GM23248 (cell line): ENCODE measurements around the gene ZBTB12.

Experiments
- EZH2 ChIP-seq: fragments of 200-600 bp; sonication (generic); IDR thresholded peaks from 2 replicates; pipeline ENCODE4 v1.6.1; 2018; ENCODE audit warnings: antibody characterized with exemption, mild to moderate bottlenecking; ENCODE audit not compliant: insufficient read depth, poor library complexity, severe bottlenecking
- EZH2phosphoT487 ChIP-seq: fragments of 200-600 bp; sonication (generic); IDR thresholded peaks from 2 replicates; pipeline ENCODE4 v1.6.1; 2018; ENCODE audit warnings: antibody characterized with exemption, moderate library complexity, mild to moderate bottlenecking, low read depth; ENCODE audit not compliant: insufficient read depth

- TF ChIP-seq EZH2phosphoT487 (no peak), EZH2 (no peak)
These were observed 45.3 kb upstream of the ZBTB12 start for GRCh38 chr6:31947070-31947675.
